GM13976 (cell line): ENCODE data around the gene NHSL1.

Source experiments
- DNase-seq: peaks from one replicate; pipeline ENCODE4 v3.0.0; 2012; ENCODE audit warnings: low spot score
- CTCF ChIP-seq: IDR thresholded peaks from 2 replicates; pipeline ENCODE4 v1.5.1; 2012; ENCODE audit warnings: borderline replicate concordance, mild to moderate bottlenecking; ENCODE audit not compliant: insufficient read depth; ENCODE audit errors: extremely low read depth, missing control alignments, control extremely low read depth
- in situ Hi-C: fragments of 300-500 bp; cut with MboI; formaldehyde crosslinking; loops from one replicate; pipeline ENCODE4 v1.12.0; 2022; ENCODE audit warnings: low sequenced_read_pairs, mixed read lengths, inconsistent platforms; ENCODE audit not compliant: unreplicated experiment

Gene NHSL1

GRCh38 chr6:138442663-138443062, 56.6 kb downstream of the NHSL1 start:
- no peak for TF ChIP-seq CTCF
- in situ Hi-C loops, result no loop called here
- DNase-seq, result no peak

- TF ChIP-seq CTCF, result no peak
- no peak for DNase-seq
- in situ Hi-C loops, result no loop called here
Measured at GRCh38 chr6:138441965-138442364, 57.3 kb downstream of the NHSL1 start.

GRCh38 chr6:138440758-138441357, 58.4 kb downstream of the NHSL1 start:
- no peak for TF ChIP-seq CTCF
- in situ Hi-C loops, result no loop called here
- DNase-seq, result no peak

DNA sequence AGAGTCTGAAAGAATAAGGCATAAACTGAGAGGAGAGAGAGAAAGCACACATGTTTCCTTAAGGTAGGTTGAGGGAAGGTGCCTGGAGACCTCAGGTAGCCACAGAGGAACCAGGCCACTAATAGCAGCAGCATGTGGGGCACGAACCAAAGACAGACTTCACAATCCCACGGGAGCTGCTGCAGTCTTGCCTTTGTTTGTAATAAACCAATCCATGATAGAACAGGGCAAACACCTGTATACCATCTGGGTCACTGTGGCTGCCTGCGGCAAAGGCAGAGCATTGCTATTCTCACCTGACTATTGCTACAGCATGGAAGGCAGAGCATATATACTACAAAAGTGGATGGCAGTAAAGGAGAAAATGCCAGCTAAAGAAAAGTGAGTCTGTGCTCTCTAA, 59.0 kb downstream of the NHSL1 start:
- in situ Hi-C loops, result no loop called here
- DNase-seq, result no peak
- TF ChIP-seq CTCF, result no peak

- no peak for TF ChIP-seq CTCF
- in situ Hi-C loops, result no loop called here
- DNase-seq, result no peak
Measured at GRCh38 chr6:138439546-138439945, 59.7 kb downstream of the NHSL1 start.

GRCh38 chr6:138434925-138435324, 64.4 kb downstream of the NHSL1 start:
- no peak for DNase-seq
- in situ Hi-C loops, result loop anchor here (5.0 kb wide), 1 partner anchor 72 kb away; no protein-coding TSS in a partner anchor
- no peak for TF ChIP-seq CTCF
